Osteocyte (in vitro differentiated cells): ENCODE results near the gene ZNF283. TPM values are rescaled to one million over a fixed set of nuclear protein-coding genes. Genes with fewer than 3 reads are reported as not detected.

Experiments used
- DNase-seq: peaks from one replicate; pipeline ENCODE4 v3.0.0; 2021; ENCODE audit warnings: mixed read lengths; ENCODE audit not compliant: unreplicated experiment; ENCODE audit errors: extremely low spot score
- H3K27ac Mint-ChIP-seq: one replicate; pipeline ENCODE4 v1.8.0; 2021; ENCODE audit warnings: mild to moderate bottlenecking, mixed read lengths; ENCODE audit not compliant: unreplicated experiment
- H3K27me3 Mint-ChIP-seq: one replicate; pipeline ENCODE4 v1.8.0; 2021; ENCODE audit warnings: mixed read lengths; ENCODE audit not compliant: unreplicated experiment
- H3K36me3 Mint-ChIP-seq: one replicate; pipeline ENCODE4 v1.8.0; 2021; ENCODE audit warnings: mixed read lengths; ENCODE audit not compliant: unreplicated experiment
- H3K4me1 Mint-ChIP-seq: one replicate; pipeline ENCODE4 v1.8.0; 2021; ENCODE audit warnings: mixed read lengths; ENCODE audit not compliant: unreplicated experiment
- H3K4me3 Mint-ChIP-seq: one replicate; pipeline ENCODE4 v1.8.0; 2021; ENCODE audit warnings: mild to moderate bottlenecking, moderate library complexity, mixed read lengths; ENCODE audit not compliant: unreplicated experiment
- H3K9me3 Mint-ChIP-seq: one replicate; pipeline ENCODE4 v1.8.0; 2021; ENCODE audit warnings: mixed read lengths; ENCODE audit not compliant: unreplicated experiment
- long read RNA-seq: library from polyadenylated mRNA; unstranded; transcript quantifications from one replicate; pipeline ENCODE4 v2.0.0, GENCODE V29; 2021
- total RNA-seq: library from RNA; stranded (reverse); gene quantifications from 2 replicates; pipeline ENCODE4 v1.2.1, GENCODE V29; 2021
- TF ChIP-seq, protein P1 (sequence below): fragments of 200-600 bp; sonication (generic); IDR thresholded peaks from 2 replicates; pipeline ENCODE4 v1.5.0; 2021; ENCODE audit warnings: antibody characterized with exemption, mild to moderate bottlenecking, moderate library complexity

The ZNF283 gene
- 9.8 and 11.5 TPM in 2 replicates for total RNA-seq
- long read RNA-seq, partial matches to known transcripts, result 2 of 24 reads
- long read RNA-seq, other reads (novel, unspliced or antisense), result 20 of 24 reads

DNA sequence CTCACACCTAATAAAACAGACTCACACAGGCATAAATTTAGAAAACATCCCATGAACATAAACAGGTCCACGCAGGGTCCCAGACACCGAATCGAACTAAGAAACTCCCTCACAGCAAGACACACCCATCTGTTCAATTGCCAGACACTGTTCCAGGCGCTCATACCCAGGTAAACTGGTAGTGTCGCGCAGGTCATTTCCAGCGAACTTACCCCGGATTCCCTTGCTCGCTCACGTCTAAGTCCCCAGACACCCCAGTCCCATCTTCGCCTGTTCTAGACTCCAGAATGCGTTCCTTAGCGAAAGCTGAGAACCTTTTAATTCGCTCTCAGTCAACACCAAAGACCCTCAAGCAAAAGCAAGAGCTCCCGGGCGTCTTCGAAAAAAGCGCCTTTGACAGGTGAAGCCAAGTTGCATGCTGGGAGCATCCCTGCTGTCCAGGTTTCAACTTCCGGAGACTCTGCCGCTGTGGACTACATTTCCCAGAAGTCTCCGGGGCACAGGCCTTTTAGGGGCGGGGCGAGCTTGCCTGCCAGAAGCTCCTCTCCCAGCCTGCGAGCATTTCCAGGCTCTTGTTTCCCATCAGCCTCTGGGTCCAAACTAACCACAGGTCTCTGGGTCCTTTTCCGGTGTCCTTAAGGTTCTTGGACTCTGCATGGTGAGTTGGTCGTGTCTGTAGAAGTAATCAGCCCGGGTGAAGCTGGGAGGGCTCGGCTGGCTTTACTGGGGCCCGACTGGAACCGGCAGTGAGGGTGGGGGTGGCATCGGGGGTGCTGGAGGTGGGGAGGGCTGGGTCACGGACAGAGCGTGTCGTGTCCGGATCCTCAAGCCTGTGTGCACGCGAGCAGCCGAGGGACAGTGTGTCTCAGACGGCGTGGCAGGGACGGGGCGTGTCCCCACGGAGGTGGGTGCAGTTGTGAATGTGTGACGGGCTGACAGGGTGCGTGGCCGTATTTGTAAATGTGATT lies at the start of gene ZNF283:
Gene ZNF283, plus strand, starts transcription at position 535 of the 968 bp plus-strand sequence. CDS start 6,184 bp downstream, outside the sequence.
- H3K36me3 Mint-ChIP-seq, result peaks cover 20% of the 10 kb centered on the region
- peak within 1 kb of the TSS; percentile 86 for H3K27ac Mint-ChIP-seq
- peak within 1 kb of the TSS; percentile 89 for H3K4me3 Mint-ChIP-seq
- H3K4me1 Mint-ChIP-seq, result peaks cover 20% of the 10 kb centered on the region
- peak; percentile 91 for DNase-seq
- H3K9me3 Mint-ChIP-seq, result peaks cover 15% of the 10 kb centered on the region
- TF ChIP-seq, protein P1, sequence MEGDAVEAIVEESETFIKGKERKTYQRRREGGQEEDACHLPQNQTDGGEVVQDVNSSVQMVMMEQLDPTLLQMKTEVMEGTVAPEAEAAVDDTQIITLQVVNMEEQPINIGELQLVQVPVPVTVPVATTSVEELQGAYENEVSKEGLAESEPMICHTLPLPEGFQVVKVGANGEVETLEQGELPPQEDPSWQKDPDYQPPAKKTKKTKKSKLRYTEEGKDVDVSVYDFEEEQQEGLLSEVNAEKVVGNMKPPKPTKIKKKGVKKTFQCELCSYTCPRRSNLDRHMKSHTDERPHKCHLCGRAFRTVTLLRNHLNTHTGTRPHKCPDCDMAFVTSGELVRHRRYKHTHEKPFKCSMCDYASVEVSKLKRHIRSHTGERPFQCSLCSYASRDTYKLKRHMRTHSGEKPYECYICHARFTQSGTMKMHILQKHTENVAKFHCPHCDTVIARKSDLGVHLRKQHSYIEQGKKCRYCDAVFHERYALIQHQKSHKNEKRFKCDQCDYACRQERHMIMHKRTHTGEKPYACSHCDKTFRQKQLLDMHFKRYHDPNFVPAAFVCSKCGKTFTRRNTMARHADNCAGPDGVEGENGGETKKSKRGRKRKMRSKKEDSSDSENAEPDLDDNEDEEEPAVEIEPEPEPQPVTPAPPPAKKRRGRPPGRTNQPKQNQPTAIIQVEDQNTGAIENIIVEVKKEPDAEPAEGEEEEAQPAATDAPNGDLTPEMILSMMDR, result no peak
- peaks cover 8% of the 10 kb centered on the region for H3K27me3 Mint-ChIP-seq

DNA sequence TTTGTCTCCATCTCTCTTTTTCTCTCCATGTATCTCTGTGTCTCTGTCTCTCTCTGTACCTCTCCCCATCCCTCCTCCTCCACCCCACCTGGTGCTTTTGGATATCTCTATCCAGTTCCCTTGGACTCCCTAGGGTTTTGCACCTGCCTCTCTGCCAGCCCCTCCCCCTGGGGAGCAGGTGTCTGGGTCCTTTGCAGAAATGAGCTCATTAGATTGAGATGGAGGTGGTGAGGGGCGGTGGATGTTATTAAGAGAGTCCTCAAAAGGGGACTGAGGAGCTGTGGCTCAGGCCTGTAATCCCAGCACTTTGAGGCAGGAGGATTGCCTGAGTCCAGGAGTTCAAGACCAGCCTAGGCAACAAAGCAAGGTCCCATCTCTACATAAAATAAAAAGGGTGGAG lies 48.5 kb upstream of the ZNF283 start:
- no peaks in the 10 kb centered on the region for H3K9me3 Mint-ChIP-seq
- no peaks in the 10 kb centered on the region for H3K36me3 Mint-ChIP-seq
- no peaks in the 10 kb centered on the region for H3K27me3 Mint-ChIP-seq
- H3K4me1 Mint-ChIP-seq, result peaks cover 54% of the 10 kb centered on the region
- TF ChIP-seq, protein P1, result no peak
- no peak overlapping the region for H3K4me3 Mint-ChIP-seq
- no peak overlapping the region for H3K27ac Mint-ChIP-seq
- no peak for DNase-seq

- no peak for DNase-seq
- H3K27me3 Mint-ChIP-seq, result no peaks in the 10 kb centered on the region
Measured at GRCh38 chr19:43779147-43779819, 47.8 kb upstream of the ZNF283 start.

DNA sequence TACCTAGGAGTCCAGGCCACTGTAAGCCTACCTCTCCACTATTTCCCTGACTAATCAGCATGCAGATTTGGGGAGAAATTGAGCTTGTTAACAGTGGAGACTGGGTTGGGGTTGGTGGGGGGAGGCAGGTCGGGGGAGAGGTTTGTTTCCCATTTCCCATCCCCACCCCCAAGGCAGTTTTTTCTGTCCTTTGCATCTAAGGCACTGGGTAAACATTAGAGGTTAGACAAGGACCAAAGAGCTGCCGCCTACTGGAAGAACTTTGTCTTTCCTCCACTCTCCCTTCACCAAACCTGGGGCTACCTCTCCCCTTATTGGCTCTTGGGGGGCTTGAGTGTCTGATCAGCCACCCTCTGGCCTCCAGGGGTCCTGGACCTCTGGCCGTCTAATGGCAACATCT lies 47.3 kb upstream of the ZNF283 start:
- Mint-ChIP-seq H3K4me1 (peaks cover 60% of the 10 kb centered on the region), H3K4me3 (no peak overlapping the region), H3K27me3 (no peaks in the 10 kb centered on the region), H3K9me3 (no peaks in the 10 kb centered on the region), H3K36me3 (no peaks in the 10 kb centered on the region), H3K27ac (no peak overlapping the region)
- TF ChIP-seq, protein P1, result no peak
- no peak for DNase-seq

More at GRCh38 chr19:43779147-43779819, 47.8 kb upstream of the ZNF283 start:
- no peaks in the 10 kb centered on the region for H3K9me3 Mint-ChIP-seq
- H3K4me3 Mint-ChIP-seq, result no peak overlapping the region
- no peak overlapping the region for H3K27ac Mint-ChIP-seq
- peaks cover 59% of the 10 kb centered on the region for H3K4me1 Mint-ChIP-seq
- H3K36me3 Mint-ChIP-seq, result no peaks in the 10 kb centered on the region
- TF ChIP-seq, protein P1, result no peak
